HFFc6 (cell line): ENCODE results near the gene PSMB10. TPM values are rescaled to one million over a fixed set of nuclear protein-coding genes. Genes with fewer than 3 reads are reported as not detected.
A peak's percentile ranks its signal among the peaks of the same experiment; 100 is the strongest.

Experiments used
- DNase-seq: peaks from one replicate; pipeline ENCODE4 v3.0.0-alpha.2; 2018
- H3K27ac Mint-ChIP-seq: 2 replicates; pipeline ENCODE4 v1.8.0; 2020; ENCODE audit warnings: mild to moderate bottlenecking, mixed read lengths
- H3K27me3 Mint-ChIP-seq: 2 replicates; pipeline ENCODE4 v1.8.0; 2021; ENCODE audit warnings: mild to moderate bottlenecking, moderate library complexity, mixed read lengths; ENCODE audit not compliant: insufficient read depth
- H3K36me3 Mint-ChIP-seq: 2 replicates; pipeline ENCODE4 v1.8.0; 2021; ENCODE audit warnings: low read depth, mixed read lengths
- H3K4me1 Mint-ChIP-seq: 2 replicates; pipeline ENCODE4 v1.8.0; 2020; ENCODE audit warnings: low read depth, mixed read lengths
- H3K4me3 Mint-ChIP-seq: 2 replicates; pipeline ENCODE4 v1.8.0; 2020; ENCODE audit warnings: mild to moderate bottlenecking, moderate library complexity, mixed read lengths
- H3K9me3 Mint-ChIP-seq: 2 replicates; pipeline ENCODE4 v1.8.0; 2020; ENCODE audit warnings: mild to moderate bottlenecking, mixed read lengths
- total RNA-seq, 6 experiments: library from RNA; stranded (reverse); fragmentation: NEBNext Ultra II Directional; extraction: Animal tissue kit (Norgen Biotek cat#: 25700); gene quantifications; 2 replicates in 1 of 6; 3 replicates in 5 of 6; pipeline ENCODE4 v1.2.3, GENCODE V29; 2021
- TF ChIP-seq, protein P1 (sequence below): fragments of 200-600 bp; sonication (generic); IDR thresholded peaks from 2 replicates; pipeline ENCODE4 v1.5.0; 2021; ENCODE audit warnings: antibody characterized with exemption, mild to moderate bottlenecking

Gene PSMB10
- total RNA-seq, 6 experiments from 2014 or later: 36.3 to 49.7 (median 40.0) TPM

DNA sequence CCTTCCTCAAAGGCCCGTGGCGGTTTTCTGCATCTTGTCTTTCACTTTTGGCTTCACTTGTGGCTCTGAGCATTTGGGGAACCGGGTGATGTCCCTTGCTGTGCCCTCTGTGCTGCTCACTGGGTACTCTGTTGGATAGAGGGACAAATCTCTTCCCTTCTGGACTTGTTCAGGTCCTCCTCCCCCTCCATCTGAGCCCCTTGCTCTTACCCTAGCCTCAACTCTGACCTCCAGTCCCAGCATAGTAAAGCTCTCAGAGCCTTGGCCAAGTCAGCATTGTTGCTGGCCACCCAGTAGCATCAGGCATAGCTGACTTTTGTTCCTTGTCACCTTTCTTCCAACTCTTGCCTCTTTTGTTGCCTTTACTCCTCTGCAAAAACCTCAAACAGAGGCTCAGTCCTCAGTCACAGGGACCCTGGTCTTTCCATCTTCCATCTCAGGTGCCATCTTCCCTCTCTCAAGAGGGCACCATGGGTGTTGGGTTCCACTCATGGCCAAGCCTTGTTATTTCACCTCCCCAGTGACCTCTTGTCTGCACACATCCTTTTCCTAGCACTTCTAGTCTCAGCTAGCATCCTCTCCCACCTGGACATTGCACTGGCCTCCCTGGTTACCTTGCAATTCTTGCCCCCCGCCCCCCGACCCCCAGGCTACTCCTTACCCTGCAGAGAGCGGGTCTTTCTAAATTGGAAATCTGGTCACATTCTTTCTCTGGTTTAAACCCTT lies 393 bp upstream of the PSMB10 start:
- H3K4me3 Mint-ChIP-seq: peak overlapping the region; percentile 99
- H3K4me1 Mint-ChIP-seq: peaks cover 29% of the 10 kb centered on the region
- peaks cover 12% of the 10 kb centered on the region; the same call in 1 of the 2 replicates for H3K36me3 Mint-ChIP-seq
- peaks cover 8% of the 10 kb centered on the region; the same call in 1 of the 2 replicates for H3K9me3 Mint-ChIP-seq
- DNase-seq: peak; percentile 43
- TF ChIP-seq, protein P1, sequence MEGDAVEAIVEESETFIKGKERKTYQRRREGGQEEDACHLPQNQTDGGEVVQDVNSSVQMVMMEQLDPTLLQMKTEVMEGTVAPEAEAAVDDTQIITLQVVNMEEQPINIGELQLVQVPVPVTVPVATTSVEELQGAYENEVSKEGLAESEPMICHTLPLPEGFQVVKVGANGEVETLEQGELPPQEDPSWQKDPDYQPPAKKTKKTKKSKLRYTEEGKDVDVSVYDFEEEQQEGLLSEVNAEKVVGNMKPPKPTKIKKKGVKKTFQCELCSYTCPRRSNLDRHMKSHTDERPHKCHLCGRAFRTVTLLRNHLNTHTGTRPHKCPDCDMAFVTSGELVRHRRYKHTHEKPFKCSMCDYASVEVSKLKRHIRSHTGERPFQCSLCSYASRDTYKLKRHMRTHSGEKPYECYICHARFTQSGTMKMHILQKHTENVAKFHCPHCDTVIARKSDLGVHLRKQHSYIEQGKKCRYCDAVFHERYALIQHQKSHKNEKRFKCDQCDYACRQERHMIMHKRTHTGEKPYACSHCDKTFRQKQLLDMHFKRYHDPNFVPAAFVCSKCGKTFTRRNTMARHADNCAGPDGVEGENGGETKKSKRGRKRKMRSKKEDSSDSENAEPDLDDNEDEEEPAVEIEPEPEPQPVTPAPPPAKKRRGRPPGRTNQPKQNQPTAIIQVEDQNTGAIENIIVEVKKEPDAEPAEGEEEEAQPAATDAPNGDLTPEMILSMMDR: no peak
- H3K27me3 Mint-ChIP-seq: peaks cover 41% of the 10 kb centered on the region
- peak overlapping the region; percentile 92 for H3K27ac Mint-ChIP-seq

DNA sequence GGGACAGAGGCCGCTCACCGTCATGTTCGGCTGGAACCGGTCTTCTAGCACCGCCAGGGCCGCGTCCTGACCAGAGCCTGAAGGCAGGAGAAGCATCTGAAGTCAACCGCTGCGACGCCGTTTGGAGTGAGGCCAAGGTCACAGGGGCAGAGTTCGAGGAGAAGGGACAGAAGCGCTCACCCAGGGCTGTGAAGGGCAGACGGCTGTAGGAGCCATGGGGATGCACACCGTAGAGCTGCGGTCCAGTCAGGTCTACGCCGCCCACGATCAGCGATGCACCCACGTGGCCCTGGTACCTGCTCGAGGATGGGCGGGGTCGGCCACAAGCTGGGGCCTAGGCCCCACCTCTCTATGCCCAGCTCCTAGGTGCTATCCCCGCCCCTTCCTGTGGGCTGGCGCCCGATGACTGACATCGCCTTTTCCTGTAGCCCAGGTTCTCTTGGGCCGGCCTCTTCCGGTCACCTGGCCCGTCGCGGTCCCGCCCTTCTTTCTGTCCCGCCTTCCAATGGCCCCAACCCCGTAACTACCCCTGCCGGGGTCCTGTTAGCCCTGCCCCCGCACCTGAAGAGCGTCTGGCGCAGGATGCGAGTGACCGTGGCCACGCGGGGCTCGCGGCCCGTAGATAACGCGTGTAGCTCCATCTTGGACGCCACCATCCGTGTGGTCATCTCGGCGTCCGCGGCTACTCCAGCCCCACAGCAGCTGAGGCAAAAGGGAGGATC lies 1.1 kb downstream of the PSMB10 start:
- H3K4me1 Mint-ChIP-seq: peaks cover 29% of the 10 kb centered on the region
- H3K27ac Mint-ChIP-seq: peak overlapping the region; percentile 92
- peak overlapping the region; percentile 99 for H3K4me3 Mint-ChIP-seq
- peaks cover 6% of the 10 kb centered on the region; the same call in 1 of the 2 replicates for H3K36me3 Mint-ChIP-seq
- peak; percentile 89 for DNase-seq
- peaks cover 37% of the 10 kb centered on the region for H3K27me3 Mint-ChIP-seq
- peaks cover 8% of the 10 kb centered on the region; the same call in 1 of the 2 replicates for H3K9me3 Mint-ChIP-seq
- TF ChIP-seq, protein P1: 0 out of 2 replicates have a peak, but pooled peaks have one; percentile 8

- H3K4me3 Mint-ChIP-seq: peak overlapping the region; percentile 99
- TF ChIP-seq, protein P1: no peak
- peak overlapping the region; percentile 92 for H3K27ac Mint-ChIP-seq
- peaks cover 4% of the 10 kb centered on the region; the same call in 1 of the 2 replicates for H3K36me3 Mint-ChIP-seq
- H3K27me3 Mint-ChIP-seq: peaks cover 34% of the 10 kb centered on the region
- DNase-seq: no peak
- peaks cover 29% of the 10 kb centered on the region for H3K4me1 Mint-ChIP-seq
- H3K9me3 Mint-ChIP-seq: peaks cover 8% of the 10 kb centered on the region; the same call in 1 of the 2 replicates
Observed at GRCh38 chr16:67935101-67935401, 1.6 kb downstream of the PSMB10 start.

DNA sequence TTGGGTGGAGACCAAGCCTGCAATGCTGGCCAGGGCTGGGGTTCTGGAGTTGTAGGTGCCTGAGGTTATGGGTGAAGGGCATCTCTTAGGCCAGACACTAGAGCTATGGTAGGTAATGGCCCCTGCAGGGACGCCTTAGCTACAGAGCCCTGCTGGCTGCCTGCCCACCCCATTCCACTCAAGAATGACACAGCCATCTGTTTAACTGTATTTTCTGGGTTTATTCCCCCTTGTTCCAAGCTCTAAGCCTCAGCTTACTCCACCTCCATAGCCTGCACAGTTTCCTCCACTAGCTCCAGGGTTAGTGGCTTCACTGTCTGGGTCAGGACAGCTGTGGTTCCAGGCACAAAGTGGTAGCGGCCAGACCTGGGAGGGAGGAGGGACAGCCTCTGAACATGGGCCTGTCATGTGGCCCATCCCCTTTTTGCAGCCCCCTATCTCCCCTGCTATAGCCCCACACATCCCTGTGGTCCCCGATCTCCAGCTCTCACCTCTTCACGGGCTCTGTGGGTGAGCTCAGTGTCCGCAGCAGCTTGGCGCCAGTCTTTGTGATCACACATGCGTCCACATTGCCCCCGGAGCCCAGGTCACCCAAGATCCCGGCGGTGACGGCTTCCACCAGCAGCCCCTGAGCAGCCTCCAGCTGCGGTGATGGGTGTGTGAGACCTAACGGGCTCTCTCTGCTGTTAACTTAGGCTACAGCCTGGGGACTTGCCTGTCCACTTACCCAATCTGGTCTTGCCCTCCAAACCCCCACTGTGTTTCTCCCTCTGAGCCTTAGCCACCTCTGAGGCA lies 2.1 kb downstream of the PSMB10 start:
- Mint-ChIP-seq H3K36me3 (no peaks in the 10 kb centered on the region; the same call in 1 of the 2 replicates), H3K27me3 (peaks cover 30% of the 10 kb centered on the region), H3K9me3 (peaks cover 8% of the 10 kb centered on the region; the same call in 1 of the 2 replicates), H3K4me1 (peaks cover 29% of the 10 kb centered on the region), H3K27ac (peak overlapping the region; percentile 92), H3K4me3 (peak overlapping the region; percentile 99)
- TF ChIP-seq, protein P1: no peak
- no peak for DNase-seq

- peaks cover 29% of the 10 kb centered on the region for H3K4me1 Mint-ChIP-seq
- H3K27me3 Mint-ChIP-seq: peaks cover 30% of the 10 kb centered on the region
- TF ChIP-seq, protein P1: no peak
- DNase-seq: no peak
- H3K4me3 Mint-ChIP-seq: 0 out of 2 replicates have a peak overlapping the region, but pooled peaks have one; percentile 99
- H3K9me3 Mint-ChIP-seq: peaks cover 8% of the 10 kb centered on the region; the same call in 1 of the 2 replicates
- no peaks in the 10 kb centered on the region; the same call in 1 of the 2 replicates for H3K36me3 Mint-ChIP-seq
- peak overlapping the region; percentile 92 for H3K27ac Mint-ChIP-seq
Observed at GRCh38 chr16:67933805-67934204, 2.8 kb downstream of the PSMB10 start.
